HFFc6 (cell line): ENCODE results near the gene NEFH. TPM values are rescaled to one million over a fixed set of nuclear protein-coding genes. Genes with fewer than 3 reads are reported as not detected.

ENCODE experiments used
- DNase-seq: peaks from one replicate; pipeline ENCODE4 v3.0.0-alpha.2; 2018
- H3K27ac Mint-ChIP-seq: 2 replicates; pipeline ENCODE4 v1.8.0; 2020; ENCODE audit warnings: mild to moderate bottlenecking, mixed read lengths
- H3K27me3 Mint-ChIP-seq: 2 replicates; pipeline ENCODE4 v1.8.0; 2021; ENCODE audit warnings: mild to moderate bottlenecking, moderate library complexity, mixed read lengths; ENCODE audit not compliant: insufficient read depth
- H3K36me3 Mint-ChIP-seq: 2 replicates; pipeline ENCODE4 v1.8.0; 2021; ENCODE audit warnings: low read depth, mixed read lengths
- H3K4me1 Mint-ChIP-seq: 2 replicates; pipeline ENCODE4 v1.8.0; 2020; ENCODE audit warnings: low read depth, mixed read lengths
- H3K4me3 Mint-ChIP-seq: 2 replicates; pipeline ENCODE4 v1.8.0; 2020; ENCODE audit warnings: mild to moderate bottlenecking, moderate library complexity, mixed read lengths
- H3K9me3 Mint-ChIP-seq: 2 replicates; pipeline ENCODE4 v1.8.0; 2020; ENCODE audit warnings: mild to moderate bottlenecking, mixed read lengths
- CTCF ChIP-seq: fragments of 200-600 bp; sonication (generic); IDR thresholded peaks from 2 replicates; pipeline ENCODE4 v1.5.0; 2021; ENCODE audit warnings: antibody characterized with exemption, mild to moderate bottlenecking
- total RNA-seq, 6 experiments: library from RNA; stranded (reverse); fragmentation: NEBNext Ultra II Directional; extraction: Animal tissue kit (Norgen Biotek cat#: 25700); gene quantifications; 2 replicates in 1 of 6; 3 replicates in 5 of 6; pipeline ENCODE4 v1.2.3, GENCODE V29; 2021

The NEFH gene
- total RNA-seq, 6 experiments from 2014 or later: not detected

DNA sequence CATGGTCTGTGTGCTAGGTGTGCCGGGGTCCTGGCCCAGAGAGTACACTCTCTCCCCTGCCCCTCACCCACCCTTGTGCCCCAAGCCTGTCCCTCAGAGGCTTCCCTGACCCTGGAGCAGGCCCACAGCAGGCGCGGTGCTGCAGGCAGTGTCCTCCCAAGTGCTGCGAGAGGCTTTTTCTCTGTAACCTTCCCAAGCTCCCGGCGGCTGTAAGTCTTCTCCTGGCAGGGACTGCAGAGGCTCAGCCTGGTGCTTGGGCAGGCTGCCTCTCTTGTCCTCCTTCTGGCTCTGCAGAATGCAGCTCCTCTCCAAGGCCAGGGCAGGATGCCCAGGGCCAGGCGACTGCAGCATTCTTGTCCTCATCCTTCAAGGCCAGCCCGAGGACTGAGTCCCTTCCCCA, 25.7 kb upstream of the NEFH start:
- H3K36me3 Mint-ChIP-seq: no peaks in the 10 kb centered on the region

DNA sequence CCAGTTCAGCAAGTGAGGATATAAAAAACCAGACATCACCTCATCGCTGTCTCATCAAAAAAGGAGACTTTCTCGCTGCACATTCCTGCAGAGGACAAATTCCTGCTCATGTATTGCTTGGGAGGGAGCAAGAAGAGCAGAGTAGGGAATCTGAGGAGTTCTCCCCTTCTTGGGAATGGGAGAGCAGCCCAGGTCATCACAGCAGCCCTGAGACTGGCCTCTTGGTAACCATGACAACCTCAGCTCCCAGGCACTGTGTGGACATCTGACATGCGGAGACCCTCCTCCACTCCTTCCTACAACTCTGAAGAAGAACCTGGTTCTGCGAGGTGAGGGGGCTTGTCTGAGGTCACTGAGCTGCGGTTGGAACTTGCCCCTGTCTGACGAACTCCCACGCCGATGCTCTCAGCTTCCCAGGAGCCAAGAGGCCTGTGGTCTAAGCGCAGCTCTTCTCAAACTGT, 23.8 kb upstream of the NEFH start:
- Mint-ChIP-seq H3K36me3 (no peaks in the 10 kb centered on the region), H3K27ac (no peak overlapping the region)
- peak; percentile 22 for DNase-seq

More for the DNA sequence above, 25.7 kb upstream of the NEFH start:
- no peak overlapping the region for H3K4me3 Mint-ChIP-seq
- no peak for TF ChIP-seq CTCF
- no peaks in the 10 kb centered on the region for H3K9me3 Mint-ChIP-seq
- no peaks in the 10 kb centered on the region for H3K4me1 Mint-ChIP-seq
- H3K27ac Mint-ChIP-seq: no peak overlapping the region
- peaks cover 19% of the 10 kb centered on the region for H3K27me3 Mint-ChIP-seq
- no peak for DNase-seq

GRCh38 chr22:29457730-29458129, 22.3 kb upstream of the NEFH start:
- peak; percentile 10 for DNase-seq
- Mint-ChIP-seq H3K9me3 (no peaks in the 10 kb centered on the region), H3K27me3 (peaks cover 8% of the 10 kb centered on the region), H3K4me1 (no peaks in the 10 kb centered on the region), H3K4me3 (no peak overlapping the region), H3K27ac (no peak overlapping the region), H3K36me3 (no peaks in the 10 kb centered on the region)
- no peak for TF ChIP-seq CTCF

More for the DNA sequence above, 23.8 kb upstream of the NEFH start:
- H3K4me3 Mint-ChIP-seq: no peak overlapping the region
- TF ChIP-seq CTCF: no peak
- H3K9me3 Mint-ChIP-seq: no peaks in the 10 kb centered on the region
- H3K27me3 Mint-ChIP-seq: peaks cover 17% of the 10 kb centered on the region
- H3K4me1 Mint-ChIP-seq: no peaks in the 10 kb centered on the region

- H3K4me1 Mint-ChIP-seq: no peaks in the 10 kb centered on the region
- H3K27me3 Mint-ChIP-seq: peaks cover 8% of the 10 kb centered on the region
- H3K36me3 Mint-ChIP-seq: no peaks in the 10 kb centered on the region
- no peak for DNase-seq
- no peak overlapping the region for H3K27ac Mint-ChIP-seq
- H3K4me3 Mint-ChIP-seq: no peak overlapping the region
- TF ChIP-seq CTCF: no peak
- no peaks in the 10 kb centered on the region for H3K9me3 Mint-ChIP-seq
These were observed 21.5 kb upstream of the NEFH start for GRCh38 chr22:29458551-29458950.

- H3K4me1 Mint-ChIP-seq: no peaks in the 10 kb centered on the region
- no peak for TF ChIP-seq CTCF
- no peak overlapping the region for H3K27ac Mint-ChIP-seq
- H3K9me3 Mint-ChIP-seq: no peaks in the 10 kb centered on the region
- no peak overlapping the region for H3K4me3 Mint-ChIP-seq
- H3K36me3 Mint-ChIP-seq: no peaks in the 10 kb centered on the region
- no peak for DNase-seq
- H3K27me3 Mint-ChIP-seq: peaks cover 8% of the 10 kb centered on the region
These were observed 20.2 kb upstream of the NEFH start for GRCh38 chr22:29459773-29460172.

- Mint-ChIP-seq H3K4me1 (no peaks in the 10 kb centered on the region), H3K36me3 (no peaks in the 10 kb centered on the region)
These were observed 18.8 kb upstream of the NEFH start for GRCh38 chr22:29461263-29461662.

More at GRCh38 chr22:29461263-29461662, 18.8 kb upstream of the NEFH start:
- no peak for TF ChIP-seq CTCF
- peaks cover 8% of the 10 kb centered on the region for H3K27me3 Mint-ChIP-seq
- H3K9me3 Mint-ChIP-seq: no peaks in the 10 kb centered on the region
- no peak overlapping the region for H3K4me3 Mint-ChIP-seq
- no peak overlapping the region for H3K27ac Mint-ChIP-seq
- no peak for DNase-seq
